Colonic mucosa (tissue), 4 donors: Measurements from ENCODE around the gene NANOGP8. TPM values are rescaled to one million over a fixed set of nuclear protein-coding genes. Genes with fewer than 3 reads are reported as not detected.

Experiments
- DNase-seq: peaks from one replicate; pipeline ENCODE4 v3.0.0-alpha.2; 2020
- H3K27ac ChIP-seq: fragments of 200-600 bp; one replicate; pipeline ENCODE4 v1.8.0; 2021
- H3K27me3 ChIP-seq: fragments of 200-600 bp; one replicate; pipeline ENCODE4 v1.8.0; 2021
- H3K36me3 ChIP-seq: fragments of 200-600 bp; one replicate; pipeline ENCODE4 v1.8.0; 2021
- H3K4me1 ChIP-seq: fragments of 200-600 bp; one replicate; pipeline ENCODE4 v1.8.0; 2021; ENCODE audit warnings: mild to moderate bottlenecking
- H3K4me3 ChIP-seq: fragments of 200-600 bp; one replicate; pipeline ENCODE4 v1.8.0; 2021
- H3K9ac ChIP-seq, 2 donors: one replicate each; pipeline ENCODE4 v1.7.0; 2013; ENCODE audit warnings: control low read depth in 2 of 2, low read depth in 2 of 2, low read length in 2 of 2
- H3K9me3 ChIP-seq: fragments of 200-600 bp; one replicate; pipeline ENCODE4 v1.8.0; 2021
- CTCF ChIP-seq: fragments of 200-600 bp; IDR thresholded peaks from one replicate; pipeline ENCODE4 v1.8.0; 2022; ENCODE audit warnings: antibody characterized with exemption, mild to moderate bottlenecking
- intact Hi-C: fragments of 100-400 bp; cut with DNase I; formaldehyde crosslinking; loops from one replicate; pipeline ENCODE4 v1.14.1; 2022
- total RNA-seq, 2 donors: library from RNA; stranded (reverse); fragmentation: NEBNext Ultra II Directional in 1 of 2; extraction: Animal tissue kit (Norgen Biotek cat#: 25700) in 1 of 2; gene quantifications; one replicate each; pipeline ENCODE4 v1.2.1, GENCODE V29; 2021
- donor health status: healthy.
- donor health status: DM: no; HTN: no; CAD: no.
- donor health status: DM: no; HTN: no; CAD: no.

Gene NANOGP8
- total RNA-seq, 2 donors from 2014 or later, result not detected

DNA sequence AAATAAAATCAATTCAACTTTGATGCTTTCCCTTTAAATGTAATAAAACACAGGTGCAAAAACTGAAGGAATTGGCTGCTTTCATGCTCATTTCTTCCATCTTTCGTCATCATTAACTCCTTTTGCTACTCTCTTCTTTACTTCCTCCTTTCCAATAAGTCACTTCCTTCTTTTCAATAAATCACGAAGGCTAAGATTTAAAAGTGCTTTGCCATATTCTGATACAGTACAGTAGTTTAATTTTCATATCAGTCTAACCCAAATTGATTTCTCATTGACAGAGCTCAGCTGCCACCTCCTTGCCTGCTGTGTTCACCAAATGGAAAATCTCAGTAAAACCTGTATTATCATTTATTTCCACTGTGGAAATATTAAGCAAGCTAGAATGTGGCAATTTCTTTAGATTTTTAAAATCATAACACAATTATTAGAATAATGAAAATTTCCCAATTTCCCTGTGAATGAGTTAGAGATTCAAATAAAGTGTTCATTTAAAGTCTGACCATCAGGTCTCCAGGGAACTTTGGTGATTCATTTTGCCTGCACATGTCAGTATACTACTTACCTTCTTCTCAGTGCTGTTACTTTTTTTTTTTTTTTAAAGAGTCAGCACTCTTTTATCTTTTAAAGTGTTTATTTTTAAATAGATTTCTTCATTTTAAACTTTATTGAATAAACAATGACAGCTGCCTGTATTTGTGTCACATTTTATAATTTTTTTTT lies 41.6 kb downstream of the NANOGP8 start:
- intact Hi-C loops, result no loop called here
- no peaks in the 10 kb centered on the region for H3K9me3 ChIP-seq
- no peak for TF ChIP-seq CTCF
- no peaks in the 10 kb centered on the region for H3K27me3 ChIP-seq
- no peak for DNase-seq
- no peaks in the 10 kb centered on the region for H3K4me1 ChIP-seq
- no peaks in the 10 kb centered on the region for H3K36me3 ChIP-seq
- no peak overlapping the region for H3K27ac ChIP-seq
- H3K4me3 ChIP-seq, result no peak overlapping the region
- no peak overlapping the region for H3K9ac ChIP-seq

DNA sequence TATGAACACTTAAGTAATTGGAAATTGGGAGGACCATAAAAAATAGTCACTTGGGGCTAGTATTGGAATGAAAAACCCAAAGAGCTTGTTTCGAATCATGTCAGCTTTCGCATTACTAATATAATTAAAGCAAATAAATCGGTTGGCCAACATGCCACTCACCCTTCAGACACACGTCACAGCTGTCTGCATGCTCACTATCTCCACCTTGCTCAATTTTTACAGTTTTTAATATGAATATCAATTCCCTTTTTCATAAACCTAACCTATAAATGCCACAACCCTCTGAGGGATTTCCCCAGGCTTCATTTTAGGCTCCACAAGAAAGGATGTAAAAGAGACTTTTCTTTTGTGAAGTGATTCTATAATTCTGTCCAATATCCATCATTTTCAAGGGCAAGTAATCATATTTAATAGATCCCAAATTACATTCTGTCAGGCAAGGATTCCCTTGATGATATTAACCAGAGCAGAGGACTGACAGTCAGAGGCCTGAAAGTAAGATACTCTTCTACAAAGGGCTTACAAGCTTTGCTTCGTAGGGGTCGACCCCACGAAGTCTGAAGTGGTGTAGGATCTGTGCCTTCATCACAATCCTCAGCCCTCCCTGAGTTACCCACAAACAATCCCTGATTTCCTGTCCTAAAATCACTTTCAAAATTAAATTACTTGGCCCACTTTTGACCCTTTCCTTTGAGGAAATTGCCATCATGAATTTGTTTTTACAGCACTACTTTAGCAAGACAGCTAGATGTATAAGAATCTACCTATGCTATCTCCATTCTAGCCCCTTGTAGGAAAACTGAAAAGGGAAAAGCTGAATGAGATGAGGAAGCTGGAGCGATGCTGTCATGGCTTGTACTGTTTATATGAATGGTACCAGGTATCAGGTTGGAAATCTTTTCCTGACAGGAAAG lies 44.5 kb downstream of the NANOGP8 start:
- H3K9me3 ChIP-seq, result no peaks in the 10 kb centered on the region
- no peaks in the 10 kb centered on the region for H3K4me1 ChIP-seq
- H3K36me3 ChIP-seq, result no peaks in the 10 kb centered on the region
- no peaks in the 10 kb centered on the region for H3K27me3 ChIP-seq
- no peak overlapping the region for H3K4me3 ChIP-seq
- no peak overlapping the region for H3K9ac ChIP-seq
- intact Hi-C loops, result no loop called here
- H3K27ac ChIP-seq, result no peak overlapping the region
- DNase-seq, result no peak
- TF ChIP-seq CTCF, result no peak

GRCh38 chr15:35038626-35039451 lies 46.3 kb downstream of the NANOGP8 start:
- H3K27me3 ChIP-seq, result no peaks in the 10 kb centered on the region

More at GRCh38 chr15:35038626-35039451, 46.3 kb downstream of the NANOGP8 start:
- no peak for DNase-seq
- Histone ChIP-seq H3K4me3 (no peak overlapping the region), H3K27ac (no peak overlapping the region), H3K4me1 (no peaks in the 10 kb centered on the region), H3K9me3 (no peaks in the 10 kb centered on the region), H3K9ac (no peak overlapping the region), H3K36me3 (no peaks in the 10 kb centered on the region)
- intact Hi-C loops, result no loop called here
- no peak for TF ChIP-seq CTCF

Other genes starting within 250 kb of the NANOGP8 start
- 10 to 100 TPM; 26.5 to 27.0 TPM for gene AQR, start 115.6 kb downstream of the NANOGP8 start, total RNA-seq
- 10 to 100 TPM; 29.1 to 31.9 TPM for gene ZNF770, start 97.0 kb downstream of the NANOGP8 start, total RNA-seq